NCI-H146 treated with DMSO at 0.1 percent for 48 hours (cell line): ENCODE data around the gene COLGALT1.

Experiments used
- DNase-seq: peaks from one replicate; lab custom pipeline; 2025; ENCODE audit not compliant: unreplicated experiment; lab: John Stamatoyannopoulos, UW

COLGALT1 gene

GRCh38 chr19:17618936-17619335 is 63.5 kb downstream of the COLGALT1 start:
- DNase-seq: no peak

- no peak for DNase-seq
Measured at GRCh38 chr19:17620696-17621095, 65.2 kb downstream of the COLGALT1 start.

GRCh38 chr19:17623224-17623935 is 67.9 kb downstream of the COLGALT1 start:
- DNase-seq: no peak

- DNase-seq: no peak
Measured at GRCh38 chr19:17624314-17624991, 69.0 kb downstream of the COLGALT1 start.

GRCh38 chr19:17625043-17625442 is 69.6 kb downstream of the COLGALT1 start:
- no peak for DNase-seq

GRCh38 chr19:17625980-17626379 is 70.5 kb downstream of the COLGALT1 start:
- no peak for DNase-seq

GRCh38 chr19:17626456-17627015 is 71.1 kb downstream of the COLGALT1 start:
- no peak for DNase-seq

- DNase-seq: no peak
Measured at GRCh38 chr19:17627161-17627560, 71.7 kb downstream of the COLGALT1 start.

- DNase-seq: no peak
Measured at GRCh38 chr19:17627921-17628320, 72.5 kb downstream of the COLGALT1 start.

GRCh38 chr19:17629760-17630159 is 74.3 kb downstream of the COLGALT1 start:
- DNase-seq: no peak

- no peak for DNase-seq
Measured at GRCh38 chr19:17632577-17632976, 77.1 kb downstream of the COLGALT1 start.
